NCI-H524 (cell line): Measurements from ENCODE around the gene ELOVL6.

ENCODE experiments used
- DNase-seq, 2 experiments: peaks; one replicate each; lab custom pipeline; 2025; lab: John Stamatoyannopoulos, UW

ELOVL6 gene

GRCh38 chr4:110025056-110025455 lies 173.4 kb downstream of the ELOVL6 start:
- no peak for DNase-seq

- no peak for DNase-seq
These were observed 176.0 kb downstream of the ELOVL6 start for GRCh38 chr4:110022457-110022856.

GRCh38 chr4:110020646-110021443 lies 177.6 kb downstream of the ELOVL6 start:
- DNase-seq = no peak

GRCh38 chr4:110020139-110020538 lies 178.3 kb downstream of the ELOVL6 start:
- no peak for DNase-seq

- DNase-seq = no peak
These were observed 179.3 kb downstream of the ELOVL6 start for GRCh38 chr4:110019153-110019552.

DNA sequence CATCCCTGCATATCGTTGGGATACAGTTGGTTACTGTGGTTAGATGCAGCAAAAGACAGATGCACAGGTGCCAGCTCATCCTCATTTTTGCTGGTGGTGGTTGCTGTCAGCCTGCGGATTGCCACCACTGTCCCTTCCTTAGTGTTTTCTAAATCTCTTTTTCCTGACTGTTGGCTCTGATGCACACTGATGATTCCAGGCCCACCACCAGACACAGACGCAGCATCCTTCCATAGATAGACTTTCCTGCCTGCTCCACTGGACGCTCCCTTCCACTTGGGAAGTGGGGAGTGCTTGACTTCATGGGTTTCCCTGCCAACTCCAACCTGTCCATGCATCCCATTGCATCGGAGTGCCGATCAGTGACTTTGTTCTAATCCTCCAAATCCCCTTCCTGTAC lies 184.2 kb downstream of the ELOVL6 start:
- DNase-seq = no peak

GRCh38 chr4:110012917-110013316 lies 185.5 kb downstream of the ELOVL6 start:
- DNase-seq = no peak

DNA sequence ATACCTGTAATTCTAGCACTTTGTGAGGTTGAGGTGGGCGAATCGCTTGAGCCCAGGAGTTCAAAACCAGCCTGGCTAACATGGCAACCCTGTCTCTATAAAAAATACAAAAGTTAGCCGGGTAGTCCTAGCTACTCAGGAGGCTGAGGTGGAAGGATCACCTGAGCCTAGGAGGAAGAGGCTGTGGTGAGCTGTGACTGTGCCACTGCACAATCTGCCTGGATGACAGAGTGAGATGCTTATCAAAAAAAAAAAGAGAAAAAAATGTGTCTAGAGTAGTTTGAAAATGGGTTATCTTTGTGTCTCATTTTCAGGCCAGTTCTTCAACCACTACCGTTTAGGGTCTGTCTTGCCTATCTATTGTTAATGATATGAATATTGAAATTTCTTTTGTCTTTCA lies 187.6 kb downstream of the ELOVL6 start:
- DNase-seq = no peak

DNA sequence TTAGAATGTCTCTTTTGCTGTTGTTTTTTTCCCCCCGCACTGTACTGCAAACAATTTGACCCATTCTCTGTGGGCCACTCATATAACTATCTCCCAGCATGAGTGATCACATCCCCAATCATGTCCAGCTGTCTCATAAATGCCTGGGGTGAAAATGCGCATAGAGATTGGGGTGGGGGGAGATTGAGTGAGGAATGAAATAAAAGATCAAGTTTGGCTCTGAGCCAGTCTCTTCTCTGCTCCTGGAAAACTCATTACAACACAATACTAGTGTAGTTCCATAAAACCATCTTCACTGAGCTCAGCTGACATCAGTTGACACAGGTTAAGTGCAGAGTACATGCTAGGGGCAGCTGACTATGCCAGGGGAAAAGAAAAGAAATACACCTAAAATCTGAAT lies 188.9 kb downstream of the ELOVL6 start:
- DNase-seq = no peak

GRCh38 chr4:110008540-110008939 lies 189.9 kb downstream of the ELOVL6 start:
- no peak for DNase-seq

- no peak for DNase-seq
These were observed 191.2 kb downstream of the ELOVL6 start for GRCh38 chr4:110007217-110007616.

- DNase-seq = peak; percentile 7 to 29
These were observed 192.9 kb downstream of the ELOVL6 start for GRCh38 chr4:110005461-110006056.

DNA sequence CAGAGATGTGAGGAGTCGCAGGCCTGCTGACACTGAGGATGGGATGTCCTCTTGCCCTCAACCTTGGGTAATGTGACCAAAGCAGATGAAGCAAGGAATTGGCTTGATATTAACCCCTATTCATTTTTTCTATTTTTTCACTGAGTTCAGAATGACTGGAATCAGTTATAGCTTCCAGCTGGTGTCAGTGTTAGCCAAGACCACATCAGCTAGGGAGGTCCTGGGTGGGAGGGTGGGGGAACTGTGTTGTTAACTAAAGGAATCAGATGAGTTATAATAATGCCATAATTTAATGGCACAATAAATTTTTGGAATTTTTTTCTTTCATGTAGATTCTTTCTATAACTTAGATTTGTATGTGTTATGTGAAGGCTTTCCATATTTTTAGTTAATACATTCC lies 193.9 kb downstream of the ELOVL6 start:
- DNase-seq = no peak

- DNase-seq = no peak
These were observed 194.8 kb downstream of the ELOVL6 start for GRCh38 chr4:110003401-110004187.

- no peak for DNase-seq
These were observed 196.1 kb downstream of the ELOVL6 start for GRCh38 chr4:110002326-110002725.

GRCh38 chr4:109999585-109999912 lies 198.9 kb downstream of the ELOVL6 start:
- DNase-seq = peak in 1 of 2 experiments; percentile 14

DNA sequence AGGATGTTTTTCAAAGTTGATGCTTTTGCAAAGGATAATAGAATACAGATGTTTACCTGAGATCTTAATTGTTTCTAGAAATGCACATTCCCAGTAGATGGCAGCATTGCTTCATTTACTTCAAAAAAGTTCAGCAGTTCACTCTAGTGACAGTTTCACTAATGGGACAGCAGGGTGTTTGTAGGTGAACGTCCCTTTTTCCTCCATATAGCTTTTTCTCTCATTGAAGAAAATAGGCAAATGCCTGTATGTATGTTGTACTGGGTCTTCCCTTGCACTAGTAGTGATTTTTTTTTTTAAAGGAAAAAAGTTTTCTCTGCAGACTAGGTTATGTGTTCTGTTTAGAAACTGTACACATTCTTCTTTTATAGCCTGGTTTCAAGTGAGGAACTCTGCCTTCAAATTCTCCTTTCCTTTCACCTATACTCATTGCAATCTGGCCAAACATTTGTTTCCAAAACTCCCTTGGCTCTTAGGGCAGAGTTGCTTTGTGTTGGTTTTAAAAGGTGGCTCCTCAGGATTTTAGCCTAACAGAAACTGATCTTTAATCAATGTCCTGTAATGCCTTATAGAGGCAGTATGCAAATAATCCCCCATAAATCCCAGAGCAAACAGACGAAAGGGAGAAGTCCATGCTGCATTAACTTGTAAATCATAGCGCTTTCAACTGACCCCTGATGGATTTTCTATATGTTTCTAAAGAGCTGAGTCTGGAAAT lies 199.4 kb downstream of the ELOVL6 start:
- DNase-seq = peak; percentile 14 to 49

DNA sequence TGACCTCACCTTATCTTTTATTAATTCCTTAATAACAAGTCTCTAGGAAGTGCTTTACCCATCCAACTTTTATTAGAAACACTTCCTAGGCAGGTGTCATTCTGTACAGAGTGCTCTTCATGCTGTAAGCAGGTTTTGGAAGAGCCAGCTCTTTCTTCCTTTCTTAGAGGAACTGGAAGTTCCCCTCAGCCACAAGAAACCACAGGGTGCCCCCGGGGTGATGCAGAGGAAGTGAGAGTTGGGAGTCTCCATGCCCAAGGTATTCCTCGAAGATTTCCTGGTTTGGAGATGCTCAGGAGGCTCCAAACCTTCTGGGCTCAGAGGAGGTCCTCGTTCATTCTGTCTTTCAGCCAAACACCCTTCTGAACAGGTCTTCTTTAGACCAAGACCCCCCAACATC lies 201.9 kb downstream of the ELOVL6 start:
- no peak for DNase-seq
